Fibroblast of the conjunctiva (primary cell): ENCODE data around the gene GOLGA2.

Source experiments
- DNase-seq: peaks from one replicate; pipeline ENCODE4 v3.0.0-alpha.2; 2010; ENCODE audit warnings: low read depth

Gene GOLGA2

GRCh38 chr9:128257907-128258306, 17.9 kb downstream of the GOLGA2 start:
- no peak for DNase-seq

- no peak for DNase-seq
Measured at GRCh38 chr9:128257086-128257825, 18.6 kb downstream of the GOLGA2 start.

GRCh38 chr9:128254855-128255759, 20.7 kb downstream of the GOLGA2 start:
- DNase-seq: no peak

GRCh38 chr9:128254362-128254761, 21.4 kb downstream of the GOLGA2 start:
- DNase-seq: no peak

DNA sequence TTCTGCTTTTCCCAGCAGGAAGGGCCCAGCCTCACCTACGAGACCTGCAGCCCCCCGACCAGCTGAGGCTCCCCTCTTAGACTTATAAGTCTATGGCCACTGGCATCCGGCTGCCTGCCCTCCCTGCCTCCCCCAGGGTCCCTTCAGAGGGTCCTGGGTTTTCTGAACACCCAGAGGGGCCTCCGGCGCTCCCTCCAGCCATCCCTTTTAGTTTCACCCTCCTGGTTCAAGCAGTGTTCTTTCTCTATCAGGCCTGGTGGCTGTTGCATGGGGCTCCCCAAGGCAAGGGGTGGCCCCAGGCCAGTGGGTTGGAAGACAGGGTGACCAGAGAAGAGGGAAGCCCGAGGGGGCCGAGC, 21.8 kb downstream of the GOLGA2 start:
- no peak for DNase-seq

DNA sequence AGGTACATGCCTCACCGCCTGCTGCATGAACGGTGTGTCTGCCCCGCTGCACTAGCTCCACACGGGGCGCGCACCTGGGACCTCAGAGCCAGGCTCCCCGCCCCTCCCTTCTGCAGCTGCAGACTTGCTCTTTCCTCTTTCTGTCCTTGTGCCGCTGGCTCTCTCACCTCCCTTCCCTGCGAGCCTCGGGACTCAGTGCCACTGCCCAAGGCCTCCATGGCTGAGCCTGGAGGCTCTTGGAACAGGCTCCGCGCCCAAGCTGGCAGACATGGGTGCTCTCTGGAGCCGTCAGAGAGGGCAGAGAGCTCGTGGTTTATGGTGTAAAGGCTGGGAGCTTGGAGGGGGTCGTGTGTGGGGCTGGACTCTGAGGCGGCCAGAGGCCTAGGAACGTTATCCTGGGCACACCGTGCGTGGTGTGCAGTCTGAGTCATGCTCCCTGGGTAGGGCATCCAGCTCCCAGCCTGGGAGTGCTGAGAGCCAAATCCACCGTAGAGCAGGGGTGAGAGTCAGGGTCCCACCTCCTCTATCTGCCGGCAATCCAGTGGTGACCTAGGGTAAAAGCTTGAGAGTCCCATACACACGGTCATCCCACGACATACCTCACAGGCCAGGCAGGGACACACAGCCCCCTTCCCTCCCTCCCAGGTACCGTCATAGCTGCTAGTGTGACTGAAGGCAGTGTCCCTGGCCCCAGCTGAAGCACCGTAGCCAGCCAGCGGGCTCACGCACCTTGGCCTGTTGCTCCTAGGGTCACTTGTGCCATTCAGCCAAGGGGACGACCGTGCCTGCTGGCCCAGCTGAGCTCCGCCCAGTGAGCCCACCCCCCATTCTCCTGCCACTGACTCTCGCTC, 22.4 kb downstream of the GOLGA2 start:
- DNase-seq: no peak

DNA sequence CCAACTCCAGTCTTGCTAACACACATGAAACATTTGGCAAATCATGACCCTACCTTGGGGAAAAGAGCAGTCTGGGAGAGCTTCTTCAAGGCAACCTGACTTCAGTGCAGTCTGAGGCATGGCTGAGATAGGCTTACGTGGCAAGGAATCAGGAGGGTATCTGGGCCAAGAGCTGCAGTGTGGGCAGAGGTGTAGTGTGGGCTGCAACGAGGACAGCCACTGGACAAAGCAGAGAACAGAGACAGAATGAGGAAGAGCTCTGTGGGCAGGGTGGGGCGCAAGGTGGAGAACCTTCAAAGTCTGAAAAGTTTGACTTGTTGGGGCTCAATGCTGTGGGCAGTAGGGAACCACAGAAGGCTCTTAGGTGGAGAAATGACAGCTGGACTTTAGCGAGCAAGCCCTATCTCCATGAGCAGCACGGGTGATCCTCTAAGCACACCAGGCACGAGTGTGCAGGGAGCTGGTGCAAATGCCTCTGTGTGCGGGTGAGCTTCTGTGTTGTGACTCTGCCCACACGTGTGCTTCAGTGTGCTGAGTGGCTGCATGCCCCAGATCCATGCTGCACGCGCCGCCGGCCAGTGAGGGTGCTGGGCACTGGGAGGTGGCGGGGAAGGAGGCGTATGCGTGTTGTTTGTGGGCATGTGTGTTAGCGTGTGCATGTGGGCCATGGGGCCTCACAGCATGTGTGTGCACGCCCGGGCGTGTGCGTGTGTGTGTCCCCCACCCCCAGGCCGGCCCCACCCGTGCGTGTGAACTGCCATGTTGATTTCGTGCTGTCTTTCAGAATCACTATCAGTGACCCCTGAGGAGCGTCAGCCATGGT, 23.3 kb downstream of the GOLGA2 start:
- no peak for DNase-seq

GRCh38 chr9:128251732-128252100, 24.1 kb downstream of the GOLGA2 start:
- no peak for DNase-seq

DNA sequence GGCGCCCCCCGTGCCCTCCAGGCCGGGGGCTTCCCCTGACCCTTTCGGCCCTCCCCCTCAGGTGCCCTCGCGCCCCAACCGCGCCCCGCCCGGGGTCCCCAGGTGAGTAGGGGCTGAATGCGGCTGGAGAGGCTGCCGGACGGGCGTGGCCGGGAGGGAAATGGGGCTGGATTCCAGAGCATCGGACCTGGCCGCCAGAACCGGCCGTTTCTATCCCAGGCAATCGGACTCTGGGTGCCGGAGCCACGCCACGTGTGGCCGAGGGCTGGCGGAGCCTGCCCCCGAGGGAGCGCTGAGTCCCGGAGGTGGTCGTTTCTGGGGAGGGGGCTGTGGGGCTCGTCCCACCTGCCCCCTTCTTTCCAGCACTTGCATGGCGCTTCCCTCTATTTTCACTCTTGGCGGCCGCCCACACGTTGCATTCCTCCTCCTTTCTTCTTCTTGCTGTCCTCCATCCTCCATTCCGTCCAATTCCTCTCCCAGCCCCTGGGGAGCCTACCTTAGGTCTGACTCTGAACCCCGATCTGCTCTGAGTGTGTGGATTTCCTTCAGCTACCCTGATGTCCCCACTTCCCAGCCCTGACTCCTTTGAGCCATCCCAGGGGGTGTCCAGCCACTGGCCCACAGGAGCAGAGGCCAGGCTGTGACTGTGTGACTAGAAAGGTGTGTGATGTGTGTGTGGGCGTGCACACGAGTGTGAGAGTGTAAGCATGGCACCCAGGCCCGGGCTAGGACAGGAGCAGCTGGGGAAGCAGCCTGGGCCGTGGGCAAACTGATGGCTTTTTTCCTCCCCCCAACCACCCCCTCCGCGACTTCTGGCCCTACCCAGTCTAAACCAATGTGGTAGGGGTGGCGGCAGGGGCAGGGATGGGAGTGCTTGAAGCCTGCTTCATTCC, 24.7 kb downstream of the GOLGA2 start:
- no peak for DNase-seq

- DNase-seq: peak; percentile 83
Measured at GRCh38 chr9:128249908-128250838, 25.6 kb downstream of the GOLGA2 start.

DNA sequence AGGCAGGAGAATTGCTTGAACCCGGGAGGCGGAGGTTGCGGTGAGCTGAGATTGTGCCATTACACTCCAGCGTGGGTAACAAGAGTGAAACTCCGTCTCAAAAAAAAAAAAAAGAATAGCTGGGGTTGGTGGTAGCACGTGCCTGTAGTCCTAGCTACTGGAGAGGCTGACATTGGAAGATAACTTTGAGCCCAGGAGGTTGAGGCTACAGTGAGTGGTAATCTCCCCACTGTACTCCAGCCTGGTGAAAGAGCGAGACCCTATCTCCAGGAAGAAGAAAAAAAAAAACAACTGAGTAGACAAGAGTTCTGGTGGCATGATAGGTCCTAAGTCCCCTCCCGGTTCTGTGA, 26.3 kb downstream of the GOLGA2 start:
- no peak for DNase-seq

DNA sequence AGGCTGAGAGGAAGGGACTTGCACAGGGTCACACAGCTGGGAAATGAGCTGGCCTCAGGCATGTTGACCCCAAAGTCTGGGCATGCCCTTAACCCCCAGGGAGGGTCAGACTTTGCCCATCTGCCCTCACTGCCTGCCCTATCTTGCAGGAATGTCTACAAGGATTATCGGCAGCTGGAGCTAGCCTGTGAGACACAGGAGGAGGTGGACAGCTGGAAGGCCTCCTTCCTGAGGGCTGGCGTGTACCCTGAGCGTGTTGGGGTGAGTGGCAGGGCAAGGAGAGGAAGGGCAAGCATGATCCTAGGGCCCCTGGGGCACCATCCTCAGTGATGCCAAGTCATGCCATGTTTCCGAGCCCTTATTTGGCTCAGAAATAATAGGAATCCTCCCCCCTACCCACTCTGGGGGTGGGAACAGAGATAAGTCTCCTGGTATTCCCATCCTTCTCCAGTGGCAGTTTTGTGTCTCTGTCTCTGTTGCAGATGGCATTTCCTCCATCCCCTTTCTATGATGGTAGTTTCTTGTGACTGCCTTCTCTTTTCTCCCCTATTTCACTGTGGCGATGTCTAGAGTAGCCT, 28.5 kb downstream of the GOLGA2 start:
- DNase-seq: no peak

DNA sequence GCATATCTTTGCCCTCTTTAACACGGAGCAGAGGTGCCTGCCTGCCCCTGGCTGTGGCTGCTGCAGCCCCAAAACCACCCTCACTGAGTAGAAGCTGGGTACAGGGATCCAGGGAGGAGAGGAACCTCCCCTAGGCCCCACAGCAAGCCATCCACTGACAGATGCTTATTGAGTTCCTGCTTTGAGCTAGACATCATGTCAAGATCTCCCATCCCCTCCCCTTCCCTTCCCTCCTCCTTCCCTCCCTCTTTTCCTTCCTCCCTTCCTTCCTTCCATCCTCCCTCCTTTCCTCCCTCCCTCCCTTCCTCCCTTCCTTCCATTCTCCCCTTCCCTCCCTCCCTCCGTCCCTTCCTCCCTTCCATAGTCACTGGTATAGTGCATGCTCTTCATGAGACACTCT, 29.3 kb downstream of the GOLGA2 start:
- DNase-seq: no peak

DNA sequence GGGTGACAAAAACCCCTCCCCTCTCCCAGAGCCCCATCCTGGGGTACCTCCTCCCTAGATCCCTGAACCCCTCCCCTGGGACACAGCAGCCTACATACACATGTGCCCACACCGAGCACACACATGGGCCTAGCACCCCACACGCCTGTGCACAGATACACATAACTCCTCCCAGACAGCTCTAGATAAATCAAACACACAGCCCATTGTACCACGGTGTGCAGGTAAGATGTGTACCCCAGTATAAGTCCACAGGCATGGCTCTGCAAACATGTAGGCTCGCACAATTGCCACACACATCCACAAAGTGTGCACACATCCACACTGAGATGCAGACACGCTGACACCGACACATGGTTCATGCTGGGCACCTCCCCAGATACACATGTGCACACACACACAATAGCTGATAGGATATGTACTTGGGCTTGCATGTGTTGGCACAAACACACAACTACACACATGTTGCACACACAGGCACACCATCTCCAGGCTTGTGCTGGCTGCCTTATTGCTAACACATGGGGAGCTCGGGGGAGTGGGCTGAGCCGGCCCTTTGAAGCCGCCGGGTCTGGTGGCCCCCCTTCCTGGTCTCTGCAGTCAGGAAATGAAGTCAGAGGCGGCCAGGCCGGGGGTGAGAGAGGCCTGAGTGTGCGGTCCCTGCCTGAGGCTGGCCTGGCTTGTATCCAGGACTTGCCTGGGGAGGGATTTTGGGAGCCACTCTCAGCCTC, 30.2 kb downstream of the GOLGA2 start:
- DNase-seq: peak; percentile 57

GRCh38 chr9:128244837-128245231, 31.0 kb downstream of the GOLGA2 start:
- peak; percentile 88 for DNase-seq

GRCh38 chr9:128244091-128244836, 31.5 kb downstream of the GOLGA2 start:
- no peak for DNase-seq

DNA sequence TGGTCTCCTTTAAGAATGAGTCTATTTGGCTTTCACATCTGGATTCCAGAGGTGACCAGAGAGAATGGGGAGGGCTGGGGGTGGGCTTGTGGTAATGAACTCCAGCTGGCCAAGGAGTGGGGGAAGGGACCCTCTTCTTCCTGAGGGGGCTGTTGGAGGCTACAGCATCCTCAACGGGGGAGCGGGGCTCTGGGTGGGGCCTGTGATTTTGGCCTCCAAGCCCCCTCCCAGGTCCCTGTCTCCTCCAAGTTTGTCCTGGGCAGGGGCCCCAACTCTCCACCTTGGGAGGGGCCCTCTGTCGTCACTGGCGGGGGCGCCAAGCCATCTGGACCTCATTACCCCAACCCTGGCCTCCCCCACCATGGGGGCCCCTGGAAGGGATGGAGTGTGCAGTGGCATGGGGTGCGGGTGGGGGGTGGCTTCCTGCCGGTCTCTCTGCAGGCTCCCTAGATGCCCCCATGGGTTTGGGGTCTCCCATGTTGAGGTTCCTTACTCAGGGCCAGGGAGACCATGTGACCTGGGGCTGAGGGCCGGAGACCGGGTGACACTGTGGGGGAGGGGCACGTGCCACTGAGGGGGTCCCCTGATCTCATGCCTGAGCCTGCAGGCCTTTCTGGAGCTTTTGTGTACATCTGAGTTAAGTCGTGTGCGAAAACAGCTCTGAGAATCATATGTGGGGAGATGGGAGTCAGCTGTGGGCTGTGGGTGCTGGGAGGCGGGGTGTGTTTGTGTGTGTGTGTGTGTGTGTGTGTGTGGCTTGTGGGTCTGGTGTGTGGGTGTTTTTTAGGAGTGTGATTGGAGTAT, 32.4 kb downstream of the GOLGA2 start:
- DNase-seq: peak; percentile 54
